Measurements from ENCODE around the gene ABCF1.
A peak's percentile ranks its signal among the peaks of the same experiment; 100 is the strongest.

Gene ABCF1

GRCh38 chr6:30560930-30561329 is 10.3 kb upstream of the ABCF1 start:
- no peak for DNase-seq

GRCh38 chr6:30562470-30563425 is 8.5 kb upstream of the ABCF1 start:
- no peak for DNase-seq

- DNase-seq, result no peak
These were observed 7.1 kb upstream of the ABCF1 start for GRCh38 chr6:30564114-30564513.

- DNase-seq, result no peak
These were observed 5.5 kb upstream of the ABCF1 start for GRCh38 chr6:30565772-30566171.

- DNase-seq, result peak; percentile 63
These were observed 3.0 kb upstream of the ABCF1 start for GRCh38 chr6:30568245-30568644.

GRCh38 chr6:30570263-30570662 is 979 bp upstream of the ABCF1 start:
- no peak for DNase-seq

GRCh38 chr6:30570740-30571074 is 535 bp upstream of the ABCF1 start:
- no peak for DNase-seq

GRCh38 chr6:30571762-30572082 is 480 bp downstream of the ABCF1 start:
- no peak for DNase-seq

GRCh38 chr6:30572148-30572547 is 906 bp downstream of the ABCF1 start:
- no peak for DNase-seq

- no peak for DNase-seq
These were observed 1.9 kb downstream of the ABCF1 start for GRCh38 chr6:30573113-30573512.

- no peak for DNase-seq
These were observed 6.8 kb downstream of the ABCF1 start for GRCh38 chr6:30578051-30578450.

GRCh38 chr6:30583921-30584320 is 12.7 kb downstream of the ABCF1 start:
- DNase-seq, result no peak

GRCh38 chr6:30589754-30590358 is 18.6 kb downstream of the ABCF1 start:
- DNase-seq, result no peak

- no peak for DNase-seq
These were observed 19.3 kb downstream of the ABCF1 start for GRCh38 chr6:30590509-30590908.

GRCh38 chr6:30591008-30591407 is 19.8 kb downstream of the ABCF1 start:
- no peak for DNase-seq

- DNase-seq, result no peak
These were observed 21.0 kb downstream of the ABCF1 start for GRCh38 chr6:30592287-30592686.

GRCh38 chr6:30597315-30598144 is 26.3 kb downstream of the ABCF1 start:
- peak; percentile 79 for DNase-seq

GRCh38 chr6:30598912-30599624 is 27.8 kb downstream of the ABCF1 start:
- DNase-seq, result no peak

- no peak for DNase-seq
These were observed 28.5 kb downstream of the ABCF1 start for GRCh38 chr6:30599625-30600324.

- DNase-seq, result no peak
These were observed 29.3 kb downstream of the ABCF1 start for GRCh38 chr6:30600451-30600961.

GRCh38 chr6:30601436-30601814 is 30.2 kb downstream of the ABCF1 start:
- no peak for DNase-seq

All from activated naive CD4-positive, alpha-beta T cell treated with anti-CD3 and anti-CD28 coated beads, Interleukin-2, amount 50 U/mL, for 16 hours (primary cell).